ENCODE data around the gene ATP6V0E1.

Gene ATP6V0E1

GRCh38 chr5:172979778-172980177 lies 3.8 kb upstream of the ATP6V0E1 start:
- no peak overlapping the region for H3K4me3 ChIP-seq (ENCODE audit: low read depth, low read length)
- no peak for TF ChIP-seq CTCF (IDR thresholded peaks at IDR 0.05; ENCODE audit: low read depth, low read length)
- DNase-seq (ENCODE audit: low read depth, low spot score) = no peak
- in situ Hi-C loops (cut with HindIII; ENCODE audit: low sequenced_read_pairs) = no loop called here

- H3K4me3 ChIP-seq (ENCODE audit: low read depth, low read length) = no peak overlapping the region
- TF ChIP-seq CTCF (IDR thresholded peaks at IDR 0.05; ENCODE audit: low read depth, low read length) = no peak
- in situ Hi-C loops (cut with HindIII; ENCODE audit: low sequenced_read_pairs) = no loop called here
- no peak for DNase-seq (ENCODE audit: low read depth, low spot score)
Observed at GRCh38 chr5:172981931-172982330, 1.6 kb upstream of the ATP6V0E1 start.

GRCh38 chr5:172984244-172984953 lies 828 bp downstream of the ATP6V0E1 start:
- in situ Hi-C loops (cut with HindIII; ENCODE audit: low sequenced_read_pairs) = no loop called here
- H3K4me3 ChIP-seq (ENCODE audit: low read depth, low read length) = peak overlapping the region; percentile 96
- peak; percentile 74 for TF ChIP-seq CTCF (IDR thresholded peaks at IDR 0.05; ENCODE audit: low read depth, low read length)
- peak; percentile 87 for DNase-seq (ENCODE audit: low read depth, low spot score)

GRCh38 chr5:172985596-172985995 lies 2.0 kb downstream of the ATP6V0E1 start:
- DNase-seq (ENCODE audit: low read depth, low spot score) = no peak
- in situ Hi-C loops (cut with HindIII; ENCODE audit: low sequenced_read_pairs) = no loop called here
- H3K4me3 ChIP-seq (ENCODE audit: low read depth, low read length) = no peak overlapping the region
- TF ChIP-seq CTCF (IDR thresholded peaks at IDR 0.05; ENCODE audit: low read depth, low read length) = no peak

GRCh38 chr5:172988276-172988675 lies 4.7 kb downstream of the ATP6V0E1 start:
- no peak for DNase-seq (ENCODE audit: low read depth, low spot score)
- in situ Hi-C loops (cut with HindIII; ENCODE audit: low sequenced_read_pairs) = no loop called here
- TF ChIP-seq CTCF (IDR thresholded peaks at IDR 0.05; ENCODE audit: low read depth, low read length) = no peak
- no peak overlapping the region for H3K4me3 ChIP-seq (ENCODE audit: low read depth, low read length)

GRCh38 chr5:172990776-172991175 lies 7.2 kb downstream of the ATP6V0E1 start:
- no peak for TF ChIP-seq CTCF (IDR thresholded peaks at IDR 0.05; ENCODE audit: low read depth, low read length)
- no peak for DNase-seq (ENCODE audit: low read depth, low spot score)
- H3K4me3 ChIP-seq (ENCODE audit: low read depth, low read length) = no peak overlapping the region
- in situ Hi-C loops (cut with HindIII; ENCODE audit: low sequenced_read_pairs) = no loop called here

Measured in astrocyte of the spinal cord (primary cell).